Measurements from ENCODE around the gene NCOA7.

Gene NCOA7

GRCh38 chr6:125790358-125791150 lies at the start of gene NCOA7:
Gene NCOA7 (plus strand): TSS chr6:125790960. CDS start chr6:125815355, 24,395 bp downstream.
- TF ChIP-seq, protein P1, sequence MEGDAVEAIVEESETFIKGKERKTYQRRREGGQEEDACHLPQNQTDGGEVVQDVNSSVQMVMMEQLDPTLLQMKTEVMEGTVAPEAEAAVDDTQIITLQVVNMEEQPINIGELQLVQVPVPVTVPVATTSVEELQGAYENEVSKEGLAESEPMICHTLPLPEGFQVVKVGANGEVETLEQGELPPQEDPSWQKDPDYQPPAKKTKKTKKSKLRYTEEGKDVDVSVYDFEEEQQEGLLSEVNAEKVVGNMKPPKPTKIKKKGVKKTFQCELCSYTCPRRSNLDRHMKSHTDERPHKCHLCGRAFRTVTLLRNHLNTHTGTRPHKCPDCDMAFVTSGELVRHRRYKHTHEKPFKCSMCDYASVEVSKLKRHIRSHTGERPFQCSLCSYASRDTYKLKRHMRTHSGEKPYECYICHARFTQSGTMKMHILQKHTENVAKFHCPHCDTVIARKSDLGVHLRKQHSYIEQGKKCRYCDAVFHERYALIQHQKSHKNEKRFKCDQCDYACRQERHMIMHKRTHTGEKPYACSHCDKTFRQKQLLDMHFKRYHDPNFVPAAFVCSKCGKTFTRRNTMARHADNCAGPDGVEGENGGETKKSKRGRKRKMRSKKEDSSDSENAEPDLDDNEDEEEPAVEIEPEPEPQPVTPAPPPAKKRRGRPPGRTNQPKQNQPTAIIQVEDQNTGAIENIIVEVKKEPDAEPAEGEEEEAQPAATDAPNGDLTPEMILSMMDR (IDR thresholded peaks at IDR 0.05), result peak; percentile 8; the same call in 1 of the 2 replicates

GRCh38 chr6:125741336-125741735 lies 49.4 kb upstream of the NCOA7 start:
- TF ChIP-seq, protein P1 (IDR thresholded peaks at IDR 0.05), result no peak

GRCh38 chr6:125742024-125742423 lies 48.7 kb upstream of the NCOA7 start:
- TF ChIP-seq, protein P1 (IDR thresholded peaks at IDR 0.05), result no peak

DNA sequence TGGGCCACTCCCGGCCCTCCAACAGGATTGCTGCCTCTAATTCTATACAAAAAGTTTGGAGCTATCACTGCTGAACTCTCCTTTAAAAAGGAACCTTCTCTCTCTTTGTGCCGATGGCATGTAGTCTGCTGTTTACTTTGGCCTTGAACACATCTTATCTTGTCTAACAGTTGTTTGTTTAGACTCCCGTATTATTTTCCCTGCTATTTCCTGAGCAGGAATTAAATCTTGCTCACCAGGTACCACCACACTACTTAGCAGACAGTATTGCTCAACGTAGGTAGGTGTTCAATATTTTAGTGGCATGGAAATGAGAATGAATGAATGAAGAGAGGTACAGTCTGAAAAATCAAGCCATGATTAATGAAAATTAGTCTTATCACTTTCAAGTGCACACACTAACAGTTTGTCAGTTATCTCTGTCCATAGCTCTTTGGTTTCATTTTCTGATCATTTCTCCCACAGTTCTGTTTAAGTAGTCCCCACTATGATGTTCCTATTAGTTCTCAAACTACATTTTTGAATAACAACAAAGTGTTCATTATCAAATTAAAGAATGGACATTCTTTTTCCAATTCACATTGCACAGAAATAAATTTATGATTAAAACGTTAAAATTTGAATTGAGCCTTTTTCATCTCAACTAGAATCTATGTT lies 48.2 kb upstream of the NCOA7 start:
- TF ChIP-seq, protein P1 (IDR thresholded peaks at IDR 0.05), result no peak

DNA sequence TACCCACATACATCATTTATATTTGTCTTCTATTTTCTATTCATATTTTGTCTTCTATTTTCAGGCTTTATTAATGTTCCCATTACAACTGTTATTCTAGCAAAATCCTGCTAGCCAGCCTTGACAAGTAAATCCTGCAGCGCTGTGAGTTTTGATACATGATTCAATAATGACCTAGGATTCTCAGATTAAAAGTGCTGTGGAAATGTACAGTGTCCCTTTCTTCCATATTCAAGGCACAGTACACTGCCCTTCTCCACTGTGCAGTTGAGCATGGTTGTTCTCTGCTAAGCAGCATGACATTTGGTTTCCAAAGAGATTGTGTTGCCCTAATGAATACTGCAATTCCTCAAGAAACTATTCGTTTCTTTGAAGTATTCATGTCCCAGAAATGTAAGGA lies 47.2 kb upstream of the NCOA7 start:
- TF ChIP-seq, protein P1 (IDR thresholded peaks at IDR 0.05), result no peak

- TF ChIP-seq, protein P1 (IDR thresholded peaks at IDR 0.05), result no peak
These were observed 45.3 kb upstream of the NCOA7 start for GRCh38 chr6:125745281-125746018.

DNA sequence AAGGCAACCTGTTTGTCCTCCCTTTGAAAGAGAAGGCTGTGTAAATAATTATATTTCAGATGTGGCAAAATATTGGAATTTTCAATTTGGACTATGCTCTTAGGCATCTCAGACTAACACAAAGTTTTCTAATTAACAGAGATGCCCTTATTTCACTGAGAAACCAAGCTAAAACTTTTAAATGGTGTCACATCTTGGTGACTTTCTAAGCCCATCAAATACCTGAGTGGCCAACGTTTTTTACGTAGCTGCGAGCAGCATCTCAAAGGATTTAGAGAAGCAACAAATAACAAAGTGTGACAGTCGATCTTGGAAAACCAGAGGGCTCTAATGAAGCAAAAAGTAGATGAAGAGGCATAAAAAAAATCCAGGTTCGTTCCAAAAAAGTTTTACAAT lies 44.7 kb upstream of the NCOA7 start:
- TF ChIP-seq, protein P1 (IDR thresholded peaks at IDR 0.05), result no peak
